Epithelial cell of esophagus (primary cell): ENCODE data around the gene TRAF2.

ENCODE experiments used
- DNase-seq: peaks from one replicate; pipeline ENCODE4 v3.0.0; 2010; ENCODE audit warnings: low read depth
- H3K4me3 ChIP-seq: 2 replicates; pipeline ENCODE4 v1.5.1; 2011; ENCODE audit warnings: mild to moderate bottlenecking, low read length, control low read depth
- TF ChIP-seq, protein P1 (sequence below): IDR thresholded peaks from 2 replicates; pipeline ENCODE4 v1.5.1; 2011; ENCODE audit warnings: low read depth, mild to moderate bottlenecking, low read length, control low read depth, inconsistent platforms; ENCODE audit not compliant: insufficient read depth; ENCODE audit errors: missing control alignments

The TRAF2 gene

DNA sequence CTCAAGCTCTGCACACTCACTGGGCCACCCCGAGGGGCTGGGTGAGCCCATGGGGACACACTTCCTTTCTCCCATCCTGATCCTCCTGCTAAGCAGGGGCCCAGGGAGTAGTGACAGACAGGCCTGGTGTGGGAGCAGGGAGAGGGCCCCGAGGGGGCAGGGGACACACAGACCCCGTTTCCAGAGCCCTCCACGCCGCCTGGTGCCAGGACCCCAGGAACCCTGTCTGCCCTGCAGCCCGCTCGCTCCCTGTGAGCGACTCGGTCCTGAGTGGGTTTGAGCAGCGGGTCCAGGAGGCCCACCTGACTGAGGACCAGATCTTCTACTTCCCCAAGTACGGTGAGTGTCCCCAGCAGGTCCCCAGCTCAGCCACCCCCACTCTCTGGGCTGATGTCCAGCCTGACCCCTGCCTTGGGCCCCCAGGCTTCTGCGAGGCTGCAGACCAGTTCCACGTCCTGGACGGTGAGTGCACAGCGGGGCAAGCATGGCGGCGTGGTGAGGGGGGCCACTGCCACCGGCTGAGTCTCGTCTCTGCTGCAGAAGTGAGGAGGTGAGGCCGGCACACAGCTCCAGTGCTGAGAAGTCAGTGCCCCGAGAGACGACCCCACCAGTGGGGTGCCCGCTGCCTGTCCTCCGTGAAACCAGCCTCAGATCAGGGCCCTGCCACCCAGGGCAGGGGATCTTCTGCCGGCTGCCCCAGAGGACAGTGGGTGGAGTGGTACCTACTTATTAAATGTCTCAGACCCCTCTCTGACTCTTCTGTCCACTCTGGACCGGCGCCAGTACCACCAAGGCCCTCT lies 60.1 kb downstream of the TRAF2 start:
- DNase-seq, result no peak
- H3K4me3 ChIP-seq, result no peak overlapping the region
- TF ChIP-seq, protein P1, sequence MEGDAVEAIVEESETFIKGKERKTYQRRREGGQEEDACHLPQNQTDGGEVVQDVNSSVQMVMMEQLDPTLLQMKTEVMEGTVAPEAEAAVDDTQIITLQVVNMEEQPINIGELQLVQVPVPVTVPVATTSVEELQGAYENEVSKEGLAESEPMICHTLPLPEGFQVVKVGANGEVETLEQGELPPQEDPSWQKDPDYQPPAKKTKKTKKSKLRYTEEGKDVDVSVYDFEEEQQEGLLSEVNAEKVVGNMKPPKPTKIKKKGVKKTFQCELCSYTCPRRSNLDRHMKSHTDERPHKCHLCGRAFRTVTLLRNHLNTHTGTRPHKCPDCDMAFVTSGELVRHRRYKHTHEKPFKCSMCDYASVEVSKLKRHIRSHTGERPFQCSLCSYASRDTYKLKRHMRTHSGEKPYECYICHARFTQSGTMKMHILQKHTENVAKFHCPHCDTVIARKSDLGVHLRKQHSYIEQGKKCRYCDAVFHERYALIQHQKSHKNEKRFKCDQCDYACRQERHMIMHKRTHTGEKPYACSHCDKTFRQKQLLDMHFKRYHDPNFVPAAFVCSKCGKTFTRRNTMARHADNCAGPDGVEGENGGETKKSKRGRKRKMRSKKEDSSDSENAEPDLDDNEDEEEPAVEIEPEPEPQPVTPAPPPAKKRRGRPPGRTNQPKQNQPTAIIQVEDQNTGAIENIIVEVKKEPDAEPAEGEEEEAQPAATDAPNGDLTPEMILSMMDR, result no peak

DNA sequence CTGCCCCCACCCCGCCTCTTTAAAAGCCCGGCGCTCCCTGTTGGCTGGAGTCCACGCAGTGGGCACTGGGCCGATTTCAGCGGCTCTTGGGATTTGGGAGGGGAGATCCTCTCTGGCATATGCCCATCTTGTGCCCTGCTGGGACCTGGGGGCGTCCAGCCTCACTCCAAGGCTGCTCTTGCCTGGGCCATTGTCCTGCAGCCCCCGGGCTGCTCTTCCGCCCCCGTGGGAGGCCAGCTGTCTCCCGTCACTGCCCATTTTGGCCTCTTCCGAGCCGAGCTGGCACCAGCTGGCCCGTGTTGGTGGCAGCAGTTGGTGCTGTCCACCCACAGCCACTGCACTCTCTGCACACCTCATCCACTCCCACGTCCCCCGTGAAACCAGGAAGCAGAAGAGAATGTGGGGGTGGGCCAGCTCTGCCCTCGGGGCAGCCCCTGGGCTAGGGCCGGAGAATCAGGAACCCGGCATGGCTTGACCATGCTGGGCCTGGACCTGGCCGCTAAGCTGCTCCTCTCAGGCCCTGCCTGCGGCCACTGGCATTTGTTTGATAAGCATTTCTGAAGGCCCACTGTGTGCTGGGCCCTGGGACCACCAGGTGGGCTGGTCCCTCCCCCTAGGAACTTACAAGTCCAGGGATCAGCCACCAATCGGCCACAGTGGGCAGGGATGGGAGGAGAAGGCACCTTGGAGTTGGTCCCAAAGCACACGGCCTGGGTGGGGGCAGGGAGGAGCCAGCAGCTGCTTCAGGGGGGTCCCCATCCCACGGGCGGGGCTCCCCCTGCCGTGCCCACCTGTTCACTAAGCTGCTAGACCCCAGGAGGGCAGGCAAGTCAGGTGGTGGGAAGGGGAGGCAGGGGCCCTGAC lies 60.9 kb downstream of the TRAF2 start:
- no peak for DNase-seq
- H3K4me3 ChIP-seq, result no peak overlapping the region
- TF ChIP-seq, protein P1, result no peak

DNA sequence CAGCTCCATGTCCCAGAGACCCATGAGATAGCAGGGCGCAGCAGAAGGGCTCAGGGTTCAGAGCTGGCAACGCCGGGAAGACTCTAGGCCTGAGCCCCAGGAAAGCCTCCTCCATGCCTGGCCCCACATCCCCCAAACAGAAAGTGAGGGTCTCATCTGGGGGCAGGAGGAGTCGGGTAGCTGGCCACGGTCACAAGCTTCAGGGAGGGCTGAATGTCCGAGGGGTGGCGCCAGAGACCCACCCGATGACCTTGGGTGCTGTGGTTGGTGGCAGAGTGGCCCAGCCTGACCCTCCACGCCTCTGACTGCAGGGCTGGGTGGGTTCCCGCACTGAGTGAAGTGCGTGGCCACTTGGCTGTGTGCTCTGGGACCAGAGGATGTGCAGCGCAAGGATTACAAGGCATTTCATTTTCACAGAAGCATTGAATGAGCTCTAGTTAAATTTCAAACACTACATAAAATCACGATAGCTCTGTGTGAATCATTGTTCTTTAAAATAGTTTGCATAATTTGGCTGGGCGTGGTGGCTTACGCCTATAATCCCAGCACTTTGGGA lies 61.7 kb downstream of the TRAF2 start:
- peak; percentile 51 for DNase-seq
- TF ChIP-seq, protein P1, result peak; percentile 33
- no peak overlapping the region for H3K4me3 ChIP-seq

DNA sequence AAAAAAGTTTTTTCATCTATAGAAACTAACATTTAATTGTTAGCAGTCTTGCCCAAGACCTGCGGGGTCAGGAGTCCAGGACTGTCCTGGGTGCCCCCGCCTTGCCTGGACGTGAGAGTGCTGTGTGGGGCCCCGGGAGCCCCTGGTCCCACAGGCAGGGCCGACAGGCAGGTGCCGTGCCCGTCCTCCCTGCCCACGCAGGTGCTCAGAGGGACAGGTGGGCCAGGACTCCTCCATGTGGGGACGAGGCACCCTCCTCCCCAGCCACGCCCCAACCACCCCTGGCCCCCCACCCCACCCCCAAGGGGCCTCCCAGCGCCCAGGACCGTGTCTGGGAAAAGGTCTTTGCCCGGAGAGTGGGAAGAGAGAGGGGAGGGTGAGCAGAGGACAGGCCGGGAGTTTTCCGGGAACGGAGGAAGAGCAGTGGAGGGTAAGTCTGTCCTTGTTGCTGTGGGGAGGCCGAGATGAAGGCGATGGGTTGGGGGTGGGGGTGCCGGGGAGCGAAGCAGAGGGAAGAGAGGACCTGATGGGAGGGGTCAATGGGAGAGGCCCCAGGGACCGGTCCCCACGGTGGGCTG lies 63.0 kb downstream of the TRAF2 start:
- peak overlapping the region; percentile 70 for H3K4me3 ChIP-seq
- TF ChIP-seq, protein P1, result no peak
- no peak for DNase-seq

DNA sequence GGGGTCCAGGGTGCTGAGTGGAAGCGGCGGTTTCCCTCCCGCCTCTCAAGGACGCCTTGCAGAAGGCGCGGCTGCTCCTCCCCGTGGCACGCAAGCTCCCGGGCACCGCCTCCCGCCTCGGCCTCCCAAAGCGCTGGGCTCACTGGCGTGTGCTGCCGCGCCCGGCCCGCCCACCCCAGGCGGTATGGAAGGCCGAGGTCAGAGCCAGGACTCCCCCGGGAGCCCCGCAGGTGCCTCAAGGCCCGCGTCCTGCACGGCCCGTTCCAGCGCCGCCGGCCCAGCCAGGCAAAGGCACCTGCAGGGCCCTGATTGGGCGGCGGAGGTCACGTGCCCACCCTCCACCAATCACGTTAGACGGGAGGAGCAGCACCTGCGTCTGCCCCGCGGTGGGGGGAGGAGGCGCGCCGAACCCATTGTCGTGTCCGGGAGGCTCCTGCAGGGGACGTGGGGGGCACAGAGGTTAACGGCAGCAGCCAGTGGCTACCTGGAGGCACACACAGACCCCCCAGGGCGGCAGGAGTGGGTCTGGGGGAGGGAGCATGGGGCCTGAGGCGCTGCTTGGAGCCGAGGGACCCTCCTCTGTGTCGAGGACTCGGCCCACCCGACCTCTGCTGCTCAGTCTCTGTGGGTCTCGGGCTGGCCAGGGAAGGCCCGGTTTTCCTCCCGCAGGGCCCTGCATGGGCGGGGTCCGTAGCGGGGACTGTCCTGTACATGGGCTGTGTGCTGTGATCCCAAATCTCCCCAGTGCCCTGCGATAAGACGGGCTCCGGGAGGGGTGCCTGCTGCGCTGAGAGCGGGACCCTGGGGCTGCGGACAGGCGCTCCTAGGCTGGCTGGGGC lies 63.7 kb downstream of the TRAF2 start:
- peak; percentile 93 for DNase-seq
- peak overlapping the region; percentile 70 for H3K4me3 ChIP-seq
- TF ChIP-seq, protein P1, result peak; percentile 9
